GM18867 (cell line): ENCODE measurements around the gene ILDR1.
"Not testable (repeated sequence)": the region's sequence is repeated elsewhere in the genome, so short reads cannot be mapped to it uniquely, and the experiment has no call there.

ENCODE experiments used
- ATAC-seq: cut with Tn5 transposase; IDR thresholded peaks from one replicate; pipeline ENCODE4 v1.9.1; 2021; ENCODE audit warnings: mild to moderate bottlenecking, moderate library complexity; ENCODE audit not compliant: unreplicated experiment

ILDR1 gene

GRCh38 chr3:121956363-121956762 lies 65.7 kb downstream of the ILDR1 start:
- no peak for ATAC-seq

DNA sequence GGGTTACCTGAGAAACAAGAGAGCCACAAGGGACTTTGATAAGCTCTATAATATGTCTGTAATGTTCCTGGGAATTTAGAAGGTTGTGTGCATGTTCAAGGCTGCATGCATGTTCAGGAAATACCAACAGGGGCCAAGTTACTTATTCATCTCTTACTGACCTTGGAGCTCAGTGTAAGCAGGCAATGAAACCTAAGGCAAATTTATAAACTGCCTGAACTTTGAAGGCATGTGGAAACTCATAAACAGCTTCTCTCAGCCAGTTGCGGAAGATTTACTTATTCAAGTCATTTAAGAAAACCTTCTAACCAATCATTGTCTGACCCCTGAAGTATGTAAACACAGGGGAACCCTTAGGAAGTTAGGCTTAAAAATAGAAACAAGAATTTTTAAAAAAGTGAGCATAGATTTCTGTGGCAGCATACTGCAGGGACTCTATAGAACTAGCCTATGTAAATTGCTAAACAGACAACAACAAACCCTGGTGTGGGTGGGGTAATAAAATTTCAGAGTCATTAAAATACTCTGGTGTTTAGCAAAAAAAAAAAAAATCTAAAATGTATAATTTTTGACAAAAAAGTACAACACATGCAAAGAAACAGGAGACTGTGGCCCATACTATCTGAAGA lies 70.6 kb downstream of the ILDR1 start:
- no peak for ATAC-seq

- ATAC-seq = no peak
Measured at GRCh38 chr3:121948641-121949040, 73.4 kb downstream of the ILDR1 start.

- ATAC-seq = no peak
Measured at GRCh38 chr3:121943431-121943830, 78.6 kb downstream of the ILDR1 start.

- no peak for ATAC-seq
Measured at GRCh38 chr3:121942116-121942786, 79.8 kb downstream of the ILDR1 start.

- ATAC-seq = no peak
Measured at GRCh38 chr3:121941592-121941991, 80.5 kb downstream of the ILDR1 start.

DNA sequence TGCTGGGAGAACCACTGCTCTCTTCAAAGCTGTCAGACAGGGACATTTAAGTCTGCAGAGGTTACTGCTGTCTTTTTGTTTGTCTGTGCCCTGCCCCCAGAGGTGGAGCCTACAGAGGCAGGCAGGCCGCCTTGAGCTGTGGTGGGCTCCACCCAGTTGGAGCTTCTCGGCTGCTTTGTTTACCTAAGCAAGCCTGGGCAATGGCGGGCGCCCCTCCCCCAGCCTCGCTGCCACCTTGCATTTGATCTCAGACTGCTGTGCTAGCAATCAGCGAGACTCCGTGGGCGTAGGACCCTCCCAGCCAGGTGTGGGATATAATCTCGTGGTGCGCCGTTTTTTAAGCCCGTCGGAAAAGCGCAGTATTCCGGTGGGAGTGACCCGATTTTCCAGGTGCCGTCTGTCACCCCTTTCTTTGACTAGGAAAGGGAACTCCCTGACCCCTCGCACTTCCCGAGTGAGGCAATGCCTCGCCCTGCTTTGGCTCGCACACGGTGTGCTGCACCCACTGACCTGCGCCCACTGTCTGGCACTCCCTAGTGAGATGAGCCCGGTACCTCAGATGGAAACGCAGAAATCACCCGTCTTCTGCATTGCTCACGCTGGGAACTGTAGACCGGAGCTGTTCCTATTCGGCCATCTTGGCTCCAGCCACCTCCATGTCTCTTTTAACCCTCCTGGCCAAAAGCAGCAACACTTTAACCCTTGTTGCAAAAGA lies 83.7 kb downstream of the ILDR1 start:
- ATAC-seq = not testable (repeated sequence)
